Testis (tissue), 2 donors: Measurements from ENCODE around the gene MMAB.

Experiments used
- CTCF ChIP-seq, 3 experiments: fragments of 450-650 bp in 2 of 3; fragments of 200-600 bp in 1 of 3; sonication (generic) in 1 of 3; IDR thresholded peaks; one replicate each; pipeline ENCODE4 v1.5.1; 2016 to 2019; ENCODE audit warnings: antibody characterized with exemption in 3 of 3, mild to moderate bottlenecking in 2 of 3, moderate library complexity in 1 of 3
- POLR2A ChIP-seq: fragments of 450-650 bp; IDR thresholded peaks from one replicate; pipeline ENCODE4 v1.6.1; 2017; ENCODE audit warnings: antibody characterized with exemption, mild to moderate bottlenecking, moderate library complexity

- TF ChIP-seq CTCF (IDR thresholded peaks at IDR 0.05) (no peak), POLR2A (no peak)
Measured at GRCh38 chr12:109504068-109504467, 69.2 kb downstream of the MMAB start.
